Endothelial cell of umbilical vein (primary cell): ENCODE data around the gene P2RY11.

Experiments
- CTCF ChIP-seq, 2 donors: IDR thresholded peaks; 1 replicate in 1 of 2; 2 replicates in 1 of 2; pipeline ENCODE4 v1.5.1; 2011; ENCODE audit warnings: low read length in 2 of 2, mild to moderate bottlenecking in 2 of 2, moderate library complexity in 2 of 2, control low read depth in 1 of 2, inconsistent platforms in 1 of 2, low read depth in 1 of 2; ENCODE audit not compliant: insufficient read depth in 1 of 2; ENCODE audit errors: extremely low read depth in 1 of 2
- EZH2 ChIP-seq: IDR thresholded peaks from 2 replicates; pipeline ENCODE4 v1.6.1; 2012; ENCODE audit warnings: borderline replicate concordance, low read depth, mild to moderate bottlenecking, moderate library complexity, low read length, inconsistent platforms; ENCODE audit not compliant: severe bottlenecking
- FOS ChIP-seq: IDR thresholded peaks from 2 replicates; pipeline ENCODE4 v1.6.1; 2011; ENCODE audit warnings: mild to moderate bottlenecking, low read length, moderate library complexity, borderline replicate concordance; ENCODE audit not compliant: insufficient read depth
- GATA2 ChIP-seq: IDR thresholded peaks from 2 replicates; pipeline ENCODE4 v1.7.0; 2011; ENCODE audit warnings: low read depth, mild to moderate bottlenecking, moderate library complexity, mixed read lengths, low read length; ENCODE audit not compliant: insufficient read length, insufficient read depth
- JUN ChIP-seq: IDR thresholded peaks from 2 replicates; pipeline ENCODE4 v1.6.1; 2011; ENCODE audit warnings: borderline replicate concordance, low read depth; ENCODE audit not compliant: insufficient read length, insufficient read depth
- MAX ChIP-seq: IDR thresholded peaks from 2 replicates; pipeline ENCODE4 v1.6.1; 2011; ENCODE audit not compliant: insufficient read depth, insufficient read length
- POLR2A ChIP-seq: IDR thresholded peaks from 2 replicates; pipeline ENCODE4 v1.6.1; 2012; ENCODE audit warnings: low read depth, mild to moderate bottlenecking, control low read depth, low read length
- POLR2AphosphoS5 ChIP-seq: IDR thresholded peaks from 2 replicates; pipeline ENCODE4 v1.6.1; 2012; ENCODE audit warnings: low read depth, mild to moderate bottlenecking, control low read depth, low read length, moderate library complexity; ENCODE audit not compliant: insufficient read depth

- no peak for TF ChIP-seq CTCF (IDR thresholded peaks at IDR 0.05; ENCODE audit: extremely low read depth in 1 of 2, insufficient read depth in 1 of 2, low read depth in 1 of 2, low read length in 2 of 2)
- no peak for TF ChIP-seq POLR2A
- TF ChIP-seq POLR2AphosphoS5 = no peak
- TF ChIP-seq EZH2 = no peak
- TF ChIP-seq FOS = no peak
- TF ChIP-seq JUN = no peak
- no peak for TF ChIP-seq GATA2
- TF ChIP-seq MAX = no peak
These were observed 22.4 kb upstream of the P2RY11 start for GRCh38 chr19:10088949-10089554.
